Stimulated activated memory B cell treated with anti-CD40 and anti-IgM and Interleukin-4, amounts not matched to agents 10 μg/mL and 1 μg/mL and 100 μg/mL, for 72 hours (primary cell): ENCODE results near the gene SHISA3.
A peak's percentile ranks its signal among the peaks of the same experiment; 100 is the strongest.
"Not testable (repeated sequence)": the region's sequence is repeated elsewhere in the genome, so short reads cannot be mapped to it uniquely, and the experiment has no call there.

ENCODE experiments used
- ATAC-seq: fragments of 150-1000 bp; cut with Tn5 transposase; 2 replicates; pipeline ENCODE4 v1.10.0; 2021
- H3K27ac Mint-ChIP-seq: one replicate; pipeline ENCODE4 v1.8.0; 2022; ENCODE audit warnings: mild to moderate bottlenecking, mixed read lengths
- H3K27me3 Mint-ChIP-seq: one replicate; pipeline ENCODE4 v1.8.0; 2022; ENCODE audit warnings: mixed read lengths
- H3K36me3 Mint-ChIP-seq: one replicate; pipeline ENCODE4 v1.8.0; 2022; ENCODE audit warnings: mixed read lengths
- H3K4me1 Mint-ChIP-seq: one replicate; pipeline ENCODE4 v1.8.0; 2022; ENCODE audit warnings: mixed read lengths
- H3K4me3 Mint-ChIP-seq: one replicate; pipeline ENCODE4 v1.8.0; 2022; ENCODE audit warnings: mild to moderate bottlenecking, moderate library complexity, mixed read lengths
- H3K9me3 Mint-ChIP-seq: one replicate; pipeline ENCODE4 v1.8.0; 2022; ENCODE audit warnings: mixed read lengths

SHISA3 gene

GRCh38 chr4:42371305-42372252, 25.7 kb upstream of the SHISA3 start:
- ATAC-seq, result no peak
- H3K27me3 Mint-ChIP-seq, result peaks cover 8% of the 10 kb centered on the region
- H3K9me3 Mint-ChIP-seq, result peaks cover 3% of the 10 kb centered on the region
- H3K4me1 Mint-ChIP-seq, result no peaks in the 10 kb centered on the region
- no peak overlapping the region for H3K4me3 Mint-ChIP-seq
- H3K36me3 Mint-ChIP-seq, result no peaks in the 10 kb centered on the region
- H3K27ac Mint-ChIP-seq, result no peak overlapping the region

- H3K27me3 Mint-ChIP-seq, H3K27ac Mint-ChIP-seq, H3K4me1 Mint-ChIP-seq, ATAC-seq, H3K36me3 Mint-ChIP-seq, H3K9me3 Mint-ChIP-seq, H3K4me3 Mint-ChIP-seq: not testable (repeated sequence)
These were observed 25.0 kb upstream of the SHISA3 start for GRCh38 chr4:42372303-42372702.

- no peak overlapping the region for H3K4me3 Mint-ChIP-seq
- H3K9me3 Mint-ChIP-seq, result peaks cover 3% of the 10 kb centered on the region
- no peak for ATAC-seq
- peaks cover 46% of the 10 kb centered on the region for H3K27me3 Mint-ChIP-seq
- H3K36me3 Mint-ChIP-seq, result no peaks in the 10 kb centered on the region
- no peak overlapping the region for H3K27ac Mint-ChIP-seq
- no peaks in the 10 kb centered on the region for H3K4me1 Mint-ChIP-seq
These were observed 19.8 kb upstream of the SHISA3 start for GRCh38 chr4:42377497-42377896.

- no peak for ATAC-seq
- Mint-ChIP-seq H3K27me3 (peaks cover 39% of the 10 kb centered on the region), H3K4me1 (no peaks in the 10 kb centered on the region), H3K4me3 (no peak overlapping the region), H3K9me3 (peaks cover 4% of the 10 kb centered on the region), H3K27ac (no peak overlapping the region), H3K36me3 (no peaks in the 10 kb centered on the region)
These were observed 15.6 kb upstream of the SHISA3 start for GRCh38 chr4:42381666-42382065.

- H3K9me3 Mint-ChIP-seq, result peaks cover 4% of the 10 kb centered on the region
- peaks cover 5% of the 10 kb centered on the region for H3K4me1 Mint-ChIP-seq
- H3K27me3 Mint-ChIP-seq, result peaks cover 21% of the 10 kb centered on the region
- H3K27ac Mint-ChIP-seq, result no peak overlapping the region
- H3K4me3 Mint-ChIP-seq, result no peak overlapping the region
- ATAC-seq, result no peak
- no peaks in the 10 kb centered on the region for H3K36me3 Mint-ChIP-seq
These were observed 11.8 kb upstream of the SHISA3 start for GRCh38 chr4:42385516-42385915.

- ATAC-seq, result no peak
These were observed 6.5 kb upstream of the SHISA3 start for GRCh38 chr4:42390622-42391354.

GRCh38 chr4:42391355-42391664, 6.0 kb upstream of the SHISA3 start:
- Mint-ChIP-seq H3K27me3 (peaks cover 1% of the 10 kb centered on the region), H3K4me3 (no peak overlapping the region), H3K27ac (peak overlapping the region; percentile 22), H3K9me3 (no peaks in the 10 kb centered on the region), H3K4me1 (peaks cover 14% of the 10 kb centered on the region), H3K36me3 (no peaks in the 10 kb centered on the region)
- ATAC-seq, result no peak

More at GRCh38 chr4:42390622-42391354, 6.5 kb upstream of the SHISA3 start:
- no peaks in the 10 kb centered on the region for H3K9me3 Mint-ChIP-seq
- H3K4me1 Mint-ChIP-seq, result peaks cover 14% of the 10 kb centered on the region
- H3K27me3 Mint-ChIP-seq, result no peaks in the 10 kb centered on the region
- H3K27ac Mint-ChIP-seq, result peak overlapping the region; percentile 22
- H3K36me3 Mint-ChIP-seq, result no peaks in the 10 kb centered on the region
- H3K4me3 Mint-ChIP-seq, result no peak overlapping the region

GRCh38 chr4:42391981-42392380, 5.3 kb upstream of the SHISA3 start:
- no peak for ATAC-seq
- H3K4me1 Mint-ChIP-seq, result peaks cover 21% of the 10 kb centered on the region
- no peaks in the 10 kb centered on the region for H3K36me3 Mint-ChIP-seq
- H3K27me3 Mint-ChIP-seq, result peaks cover 8% of the 10 kb centered on the region
- no peak overlapping the region for H3K4me3 Mint-ChIP-seq
- H3K9me3 Mint-ChIP-seq, result no peaks in the 10 kb centered on the region
- H3K27ac Mint-ChIP-seq, result no peak overlapping the region

- Mint-ChIP-seq H3K4me3 (no peak overlapping the region), H3K4me1 (peaks cover 25% of the 10 kb centered on the region), H3K9me3 (no peaks in the 10 kb centered on the region), H3K27ac (no peak overlapping the region), H3K27me3 (peaks cover 12% of the 10 kb centered on the region), H3K36me3 (no peaks in the 10 kb centered on the region)
- no peak for ATAC-seq
These were observed 4.9 kb upstream of the SHISA3 start for GRCh38 chr4:42392436-42392835.

- H3K27me3 Mint-ChIP-seq, result peaks cover 39% of the 10 kb centered on the region
- ATAC-seq, result no peak
- H3K4me3 Mint-ChIP-seq, result no peak overlapping the region
- H3K9me3 Mint-ChIP-seq, result no peaks in the 10 kb centered on the region
- H3K36me3 Mint-ChIP-seq, result no peaks in the 10 kb centered on the region
- H3K4me1 Mint-ChIP-seq, result peaks cover 45% of the 10 kb centered on the region
- H3K27ac Mint-ChIP-seq, result no peak overlapping the region
These were observed 1.7 kb upstream of the SHISA3 start for GRCh38 chr4:42395595-42395994.

GRCh38 chr4:42396361-42396751, 932 bp upstream of the SHISA3 start:
- Mint-ChIP-seq H3K4me3 (peak overlapping the region; percentile 78), H3K4me1 (peaks cover 37% of the 10 kb centered on the region), H3K27me3 (peaks cover 47% of the 10 kb centered on the region), H3K27ac (no peak overlapping the region), H3K9me3 (no peaks in the 10 kb centered on the region), H3K36me3 (no peaks in the 10 kb centered on the region)
- no peak for ATAC-seq

- no peak for ATAC-seq
- H3K4me3 Mint-ChIP-seq, result peak overlapping the region; percentile 78
- no peak overlapping the region for H3K27ac Mint-ChIP-seq
- no peaks in the 10 kb centered on the region for H3K9me3 Mint-ChIP-seq
- H3K27me3 Mint-ChIP-seq, result peaks cover 50% of the 10 kb centered on the region
- peaks cover 37% of the 10 kb centered on the region for H3K4me1 Mint-ChIP-seq
- no peaks in the 10 kb centered on the region for H3K36me3 Mint-ChIP-seq
These were observed 415 bp downstream of the SHISA3 start for GRCh38 chr4:42397635-42398170.

- Mint-ChIP-seq H3K27me3 (peaks cover 50% of the 10 kb centered on the region), H3K4me1 (peaks cover 37% of the 10 kb centered on the region), H3K9me3 (no peaks in the 10 kb centered on the region), H3K27ac (no peak overlapping the region), H3K4me3 (peak overlapping the region; percentile 75), H3K36me3 (no peaks in the 10 kb centered on the region)
- no peak for ATAC-seq
These were observed 1.0 kb downstream of the SHISA3 start for GRCh38 chr4:42398171-42398870.

GRCh38 chr4:42398871-42399331, 1.6 kb downstream of the SHISA3 start:
- no peak for ATAC-seq
- H3K9me3 Mint-ChIP-seq, result no peaks in the 10 kb centered on the region
- no peaks in the 10 kb centered on the region for H3K36me3 Mint-ChIP-seq

GRCh38 chr4:42399393-42399792, 2.1 kb downstream of the SHISA3 start:
- Mint-ChIP-seq H3K27me3 (peaks cover 50% of the 10 kb centered on the region), H3K36me3 (no peaks in the 10 kb centered on the region), H3K4me1 (peaks cover 37% of the 10 kb centered on the region), H3K27ac (no peak overlapping the region), H3K4me3 (no peak overlapping the region), H3K9me3 (no peaks in the 10 kb centered on the region)
- ATAC-seq, result peak; percentile 14

More at GRCh38 chr4:42398871-42399331, 1.6 kb downstream of the SHISA3 start:
- Mint-ChIP-seq H3K4me1 (peaks cover 37% of the 10 kb centered on the region), H3K4me3 (peak overlapping the region; percentile 75), H3K27ac (no peak overlapping the region), H3K27me3 (peaks cover 50% of the 10 kb centered on the region)
